COLO829 (cell line): ENCODE measurements around the gene CYP2W1.
"Not testable (repeated sequence)": the region's sequence is repeated elsewhere in the genome, so short reads cannot be mapped to it uniquely, and the experiment has no call there.

Experiments used
- DNase-seq: peaks from one replicate; pipeline ENCODE4 v3.0.0; 2012; ENCODE audit warnings: low spot score

CYP2W1 gene

GRCh38 chr7:1028775-1029636 lies 46.0 kb downstream of the CYP2W1 start:
- peak; percentile 98 for DNase-seq

- DNase-seq = no peak
Measured at GRCh38 chr7:1029637-1030443, 46.9 kb downstream of the CYP2W1 start.

GRCh38 chr7:1030444-1031070 lies 47.6 kb downstream of the CYP2W1 start:
- DNase-seq = no peak

GRCh38 chr7:1031716-1032455 lies 48.9 kb downstream of the CYP2W1 start:
- no peak for DNase-seq

- no peak for DNase-seq
Measured at GRCh38 chr7:1032536-1033181, 49.7 kb downstream of the CYP2W1 start.

GRCh38 chr7:1033546-1034145 lies 50.7 kb downstream of the CYP2W1 start:
- DNase-seq = no peak

- DNase-seq = not testable (repeated sequence)
Measured at GRCh38 chr7:1034769-1035168, 51.8 kb downstream of the CYP2W1 start.

- not testable (repeated sequence) for DNase-seq
Measured at GRCh38 chr7:1036164-1036928, 53.4 kb downstream of the CYP2W1 start.
